WTC11 (cell line): Measurements from ENCODE around the gene TCP11. TPM values are rescaled to one million over a fixed set of nuclear protein-coding genes. Genes with fewer than 3 reads are reported as not detected.

Experiments
- ATAC-seq: fragments of 200-7000 bp; cut with Tn5 transposase; 2 replicates; pipeline ENCODE4 v1.10.0; 2021; ENCODE audit warnings: mild to moderate bottlenecking, moderate library complexity
- CTCF ChIA-PET: fragments of 300-600 bp; sonication (Branson Sonifier 250); formaldehyde crosslinking; loops from one replicate; lab custom pipeline; 2021; ENCODE audit warnings: antibody characterized with exemption; lab: Charles Lee
- POLR2A ChIA-PET: fragments of 350-600 bp; sonication (Branson Sonifier 250); formaldehyde crosslinking; loops from one replicate; lab custom pipeline; 2021; ENCODE audit warnings: antibody characterized with exemption; lab: Charles Lee
- DNase-seq: peaks from one replicate; pipeline ENCODE4 v3.0.0; 2021; ENCODE audit warnings: low spot score
- H3K27ac Mint-ChIP-seq: 2 replicates; pipeline ENCODE4 v1.8.0; 2021; ENCODE audit warnings: mixed read lengths
- H3K27me3 Mint-ChIP-seq: 2 replicates; pipeline ENCODE4 v1.8.0; 2021; ENCODE audit warnings: low read depth, mild to moderate bottlenecking, moderate library complexity, mixed read lengths
- H3K36me3 Mint-ChIP-seq: 2 replicates; pipeline ENCODE4 v1.8.0; 2021; ENCODE audit warnings: mixed read lengths
- H3K4me1 Mint-ChIP-seq: 2 replicates; pipeline ENCODE4 v1.8.0; 2022; ENCODE audit warnings: mixed read lengths
- H3K4me3 Mint-ChIP-seq: 2 replicates; pipeline ENCODE4 v1.8.0; 2021; ENCODE audit warnings: mild to moderate bottlenecking, moderate library complexity, mixed read lengths
- H3K9me3 Mint-ChIP-seq: 2 replicates; pipeline ENCODE4 v1.8.0; 2021; ENCODE audit warnings: mixed read lengths
- AR ChIP-seq: fragments of 250-450 bp; sonication (Bioruptor Pico); IDR thresholded peaks from 2 replicates; pipeline ENCODE4 v1.9.0; 2021; ENCODE audit warnings: mild to moderate bottlenecking
- ATF3 ChIP-seq: sonication (generic); formaldehyde crosslinking; conservative IDR thresholded peaks from 2 replicates; pipeline ENCODE4 v1.8.1; 2022; ENCODE audit warnings: mild to moderate bottlenecking, missing genetic modification reagents
- CREB1 ChIP-seq: sonication (generic); formaldehyde crosslinking; IDR thresholded peaks from 2 replicates; pipeline ENCODE4 v1.8.0; 2023; ENCODE audit warnings: mild to moderate bottlenecking, missing genetic modification reagents
- E2F4 ChIP-seq: sonication (generic); formaldehyde crosslinking; IDR thresholded peaks from 2 replicates; pipeline ENCODE4 v1.8.1; 2022; ENCODE audit warnings: low read depth, mild to moderate bottlenecking, moderate library complexity, missing genetic modification reagents, borderline replicate concordance
- ESRRA ChIP-seq: sonication (generic); formaldehyde crosslinking; IDR thresholded peaks from 2 replicates; pipeline ENCODE4 v1.8.1; 2022; ENCODE audit warnings: mild to moderate bottlenecking, missing genetic modification reagents, borderline replicate concordance
- GRHL2 ChIP-seq: fragments of 250-450 bp; sonication (Bioruptor Pico); IDR thresholded peaks from 2 replicates; pipeline ENCODE4 v1.8.0; 2022; ENCODE audit warnings: mild to moderate bottlenecking, moderate library complexity; ENCODE audit not compliant: insufficient replicate concordance, severe bottlenecking
- HMGA2 ChIP-seq: fragments of 250-450 bp; sonication (Bioruptor Pico); IDR thresholded peaks from 2 replicates; pipeline ENCODE4 v1.4.0; 2021; ENCODE audit warnings: mild to moderate bottlenecking, moderate library complexity
- NFATC4 ChIP-seq: fragments of 250-450 bp; sonication (Bioruptor Pico); IDR thresholded peaks from 2 replicates; pipeline ENCODE4 v1.9.0; 2021; ENCODE audit warnings: mild to moderate bottlenecking
- NFE2L1 ChIP-seq: sonication (generic); formaldehyde crosslinking; IDR thresholded peaks from 2 replicates; pipeline ENCODE4 v1.8.1; 2023; ENCODE audit warnings: missing genetic modification reagents
- PREB ChIP-seq: sonication (generic); formaldehyde crosslinking; IDR thresholded peaks from 2 replicates; pipeline ENCODE4 v1.8.1; 2022; ENCODE audit warnings: mild to moderate bottlenecking, missing genetic modification reagents, moderate library complexity, borderline replicate concordance
- TP53 ChIP-seq: sonication (generic); formaldehyde crosslinking; IDR thresholded peaks from 2 replicates; pipeline ENCODE4 v1.8.1; 2023; ENCODE audit warnings: mild to moderate bottlenecking, missing genetic modification reagents
- ZBTB21 ChIP-seq: sonication (generic); formaldehyde crosslinking; IDR thresholded peaks from 2 replicates; pipeline ENCODE4 v1.8.1; 2023; ENCODE audit warnings: mild to moderate bottlenecking, missing genetic modification reagents, borderline replicate concordance
- ZBTB43 ChIP-seq: sonication (generic); formaldehyde crosslinking; IDR thresholded peaks from 2 replicates; pipeline ENCODE4 v1.8.1; 2023; ENCODE audit warnings: mild to moderate bottlenecking, missing genetic modification reagents
- ZNF121 ChIP-seq: sonication (generic); formaldehyde crosslinking; IDR thresholded peaks from 2 replicates; pipeline ENCODE4 v1.8.0; 2023; ENCODE audit warnings: missing genetic modification reagents
- ZNF317 ChIP-seq: sonication (generic); formaldehyde crosslinking; IDR thresholded peaks from 2 replicates; pipeline ENCODE4 v1.8.1; 2023; ENCODE audit warnings: low read depth, mild to moderate bottlenecking, moderate library complexity, missing genetic modification reagents, borderline replicate concordance
- ZNF425 ChIP-seq: fragments of 250-450 bp; sonication (Bioruptor Pico); conservative IDR thresholded peaks from 2 replicates; pipeline ENCODE4 v1.9.0; 2021; ENCODE audit warnings: mild to moderate bottlenecking
- ZNF512 ChIP-seq: sonication (generic); formaldehyde crosslinking; IDR thresholded peaks from 2 replicates; pipeline ENCODE4 v1.8.1; 2022; ENCODE audit warnings: missing genetic modification reagents, borderline replicate concordance
- ZSCAN18 ChIP-seq: fragments of 250-450 bp; sonication (Bioruptor Pico); IDR thresholded peaks from 2 replicates; pipeline ENCODE4 v2.1.2; 2022; ENCODE audit warnings: mild to moderate bottlenecking, moderate library complexity
- total RNA-seq: library from RNA; stranded (reverse); gene quantifications from 3 replicates; pipeline ENCODE4 v1.2.3, GENCODE V29; 2021

The TCP11 gene
- total RNA-seq, 1 experiment from 2014 or later = not detected

- no peak for TF ChIP-seq AR (CRISPR knock-in tag)
- no peak for TF ChIP-seq E2F4 (CRISPR knock-in tag)
- no peak for TF ChIP-seq ZBTB21 (CRISPR knock-in tag)
- TF ChIP-seq TP53 (CRISPR knock-in tag) = no peak
- no peak for TF ChIP-seq ESRRA (CRISPR knock-in tag)
- no peak for TF ChIP-seq ATF3 (CRISPR knock-in tag)
Observed at GRCh38 chr6:35080016-35080680, 61.0 kb downstream of the TCP11 start (continued).

- DNase-seq (peak; percentile 4), ATAC-seq (no peak)
- ChIA-PET CTCF (interaction anchor here (1.0 kb wide), 1 partner anchor 15 kb away, joined by 3 read pairs; no protein-coding TSS in a partner anchor), POLR2A (no interaction called here)
- H3K9me3 Mint-ChIP-seq = no peaks in the 10 kb centered on the region
- H3K27me3 Mint-ChIP-seq = no peaks in the 10 kb centered on the region
- peaks cover 14% of the 10 kb centered on the region for H3K4me1 Mint-ChIP-seq
- H3K27ac Mint-ChIP-seq = no peak overlapping the region
- no peak overlapping the region for H3K4me3 Mint-ChIP-seq
- peaks cover 21% of the 10 kb centered on the region for H3K36me3 Mint-ChIP-seq
- no peak for TF ChIP-seq ZNF317 (CRISPR knock-in tag)
- TF ChIP-seq ZSCAN18 (CRISPR knock-in tag) = no peak
- no peak for TF ChIP-seq GRHL2
- no peak for TF ChIP-seq NFE2L1
- TF ChIP-seq ZNF121 (CRISPR knock-in tag) = no peak
- TF ChIP-seq CREB1 (CRISPR knock-in tag) = no peak
- no peak for TF ChIP-seq HMGA2 (CRISPR knock-in tag)
- no peak for TF ChIP-seq ZBTB43 (CRISPR knock-in tag)
- TF ChIP-seq ZNF512 (CRISPR knock-in tag) = no peak
- TF ChIP-seq ZNF425 (CRISPR knock-in tag) = no peak
- no peak for TF ChIP-seq PREB
- no peak for TF ChIP-seq NFATC4 (CRISPR knock-in tag)
Observed at GRCh38 chr6:35079311-35080000, 61.7 kb downstream of the TCP11 start.
